ENCODE data around the gene TGIF1.

Gene TGIF1

GRCh38 chr18:3440341-3440740 lies 9.6 kb upstream of the TGIF1 start:
- no peak for DNase-seq

- no peak for DNase-seq
Measured at GRCh38 chr18:3441290-3441689, 8.7 kb upstream of the TGIF1 start.

GRCh38 chr18:3442919-3443318 lies 7.1 kb upstream of the TGIF1 start:
- no peak for DNase-seq

GRCh38 chr18:3444296-3444695 lies 5.7 kb upstream of the TGIF1 start:
- DNase-seq, result no peak

GRCh38 chr18:3444954-3445353 lies 5.0 kb upstream of the TGIF1 start:
- no peak for DNase-seq

- no peak for DNase-seq
Measured at GRCh38 chr18:3447068-3447894, 2.7 kb upstream of the TGIF1 start.

GRCh38 chr18:3447895-3448837 lies 1.8 kb upstream of the TGIF1 start:
- DNase-seq, result peak; percentile 87

GRCh38 chr18:3448838-3449511 lies 997 bp upstream of the TGIF1 start:
- no peak for DNase-seq

- peak; percentile 72 for DNase-seq
Measured at GRCh38 chr18:3449512-3450011, 410 bp upstream of the TGIF1 start.

- DNase-seq, result no peak
Measured at GRCh38 chr18:3450799-3451182, 819 bp downstream of the TGIF1 start.

- peak; percentile 42 for DNase-seq
Measured at GRCh38 chr18:3451183-3451988, 1.4 kb downstream of the TGIF1 start.

- no peak for DNase-seq
Measured at GRCh38 chr18:3451989-3452749, 2.2 kb downstream of the TGIF1 start.

- no peak for DNase-seq
Measured at GRCh38 chr18:3452750-3453539, 3.0 kb downstream of the TGIF1 start.

- DNase-seq, result no peak
Measured at GRCh38 chr18:3453540-3454364, 3.8 kb downstream of the TGIF1 start.

- peak; percentile 62 for DNase-seq
Measured at GRCh38 chr18:3454365-3455089, 4.6 kb downstream of the TGIF1 start.

- DNase-seq, result no peak
Measured at GRCh38 chr18:3455090-3455635, 5.2 kb downstream of the TGIF1 start.

- no peak for DNase-seq
Measured at GRCh38 chr18:3455907-3456685, 6.1 kb downstream of the TGIF1 start.

- DNase-seq, result no peak
Measured at GRCh38 chr18:3456686-3457069, 6.7 kb downstream of the TGIF1 start.
